PC-9 (cell line): ENCODE results near the gene KIF5C. TPM values are rescaled to one million over a fixed set of nuclear protein-coding genes. Genes with fewer than 3 reads are reported as not detected.

ENCODE experiments used
- BruUV-seq: library from RNA; stranded (reverse); fragments of 400-500 nt; replicated peaks from 2 replicates; lab custom pipeline; 2021; lab: Mats Ljungman, UMichigan
- CTCF ChIA-PET: fragments of 300-600 bp; sonication (Branson Sonifier 250); formaldehyde crosslinking; loops from one replicate; lab custom pipeline; 2022; ENCODE audit warnings: antibody characterized with exemption; lab: Charles Lee
- POLR2A ChIA-PET: fragments of 300-600 bp; sonication (Branson Sonifier 250); formaldehyde crosslinking; loops from one replicate; lab custom pipeline; 2022; ENCODE audit warnings: antibody characterized with exemption; ENCODE audit not compliant: unreplicated experiment; lab: Charles Lee
- DNase-seq, 2 experiments: peaks; one replicate each; pipeline versions ENCODE4 v3.0.0 to v3.0.0-alpha.2; 2015 to 2022; ENCODE audit warnings: mixed read lengths in 1 of 2
- H2AFZ ChIP-seq: fragments of 200-600 bp; sonication (generic); 2 replicates; pipeline ENCODE4 v1.8.1; 2017; ENCODE audit warnings: antibody characterized with exemption
- H3F3A ChIP-seq: fragments of 200-600 bp; sonication (generic); 2 replicates; pipeline ENCODE4 v1.8.1; 2017; ENCODE audit warnings: antibody characterized with exemption, mild to moderate bottlenecking, low read depth; ENCODE audit not compliant: insufficient read depth
- H3K27ac ChIP-seq: fragments of 200-600 bp; sonication (generic); 2 replicates; pipeline ENCODE4 v1.6.1; 2016; ENCODE audit warnings: mixed run types
- H3K27me3 ChIP-seq: fragments of 200-600 bp; sonication (generic); 2 replicates; pipeline ENCODE4 v1.6.1; 2016; ENCODE audit warnings: low read depth, mixed run types; ENCODE audit not compliant: insufficient read depth
- H3K36me3 ChIP-seq: fragments of 200-600 bp; sonication (generic); 2 replicates; pipeline ENCODE4 v1.6.1; 2016; ENCODE audit warnings: low read depth, mixed run types
- H3K4me1 ChIP-seq: fragments of 200-600 bp; sonication (generic); replicated peaks from 2 replicates; pipeline ENCODE4 v1.6.1; 2016; ENCODE audit warnings: mixed run types; ENCODE audit not compliant: insufficient read depth
- H3K4me2 ChIP-seq: fragments of 200-600 bp; sonication (generic); 2 replicates; pipeline ENCODE4 v1.6.1; 2017; ENCODE audit warnings: mixed run types
- H3K4me3 ChIP-seq: fragments of 200-600 bp; sonication (generic); 2 replicates; pipeline ENCODE4 v1.6.1; 2016; ENCODE audit warnings: mixed run types
- H3K79me2 ChIP-seq: fragments of 200-600 bp; sonication (generic); 2 replicates; pipeline ENCODE4 v1.6.1; 2017; ENCODE audit warnings: low read depth, mixed run types
- H3K9me2 ChIP-seq: fragments of 200-600 bp; sonication (generic); 2 replicates; pipeline ENCODE4 v1.8.1; 2017; ENCODE audit warnings: mild to moderate bottlenecking; ENCODE audit not compliant: insufficient read depth
- H3K9me3 ChIP-seq: fragments of 200-600 bp; sonication (generic); 2 replicates; pipeline ENCODE4 v1.8.1; 2016; ENCODE audit warnings: low read depth; ENCODE audit not compliant: insufficient read depth
- H4K20me1 ChIP-seq: fragments of 200-600 bp; sonication (generic); 2 replicates; pipeline ENCODE4 v1.8.1; 2017; ENCODE audit not compliant: insufficient read depth
- EZH2 ChIP-seq: fragments of 200-600 bp; sonication (generic); IDR thresholded peaks from 2 replicates; pipeline ENCODE4 v1.8.0; 2017; ENCODE audit warnings: antibody characterized with exemption, low read depth
- intact Hi-C: fragments of 100-400 bp; cut with micrococcal nuclease; formaldehyde crosslinking; loops from one replicate; pipeline ENCODE4 v1.10.0; 2022; ENCODE audit not compliant: unreplicated experiment
- total RNA-seq: library from RNA; stranded (reverse); gene quantifications from 2 replicates; pipeline ENCODE4 v1.2.3, GENCODE V29; 2021
- TF ChIP-seq, protein P1 (sequence below): fragments of 200-600 bp; sonication (generic); conservative IDR thresholded peaks from 2 replicates; pipeline ENCODE4 v1.6.1; 2017; ENCODE audit warnings: mixed run types, antibody characterized with exemption, mild to moderate bottlenecking, moderate library complexity

The KIF5C gene
- total RNA-seq, 1 experiment from 2014 or later: 0.07 TPM

DNA sequence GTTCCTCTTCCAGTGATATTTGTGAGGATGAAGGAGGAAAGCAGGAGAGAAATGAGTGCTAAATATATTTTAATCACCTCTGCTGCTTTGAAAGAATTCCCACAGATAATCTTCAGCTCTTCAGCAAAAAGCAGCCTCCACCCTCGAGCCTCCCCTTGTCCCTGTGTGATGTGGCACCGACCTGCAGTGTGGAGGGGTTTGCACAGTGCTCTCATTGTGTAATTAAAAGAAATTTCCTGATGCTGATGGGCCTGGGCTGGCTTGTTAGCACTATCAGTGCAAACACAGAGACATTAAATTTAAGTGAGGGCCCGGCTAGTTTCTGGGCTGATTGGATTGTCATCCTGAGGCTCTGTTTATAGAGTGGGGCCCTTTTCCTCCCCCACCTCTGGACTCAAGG is 53.4 kb downstream of the KIF5C start:
- no peaks in the 10 kb centered on the region for H4K20me1 ChIP-seq
- POLR2A ChIA-PET: no interaction called here
- no peaks in the 10 kb centered on the region for H3K36me3 ChIP-seq
- H2AFZ ChIP-seq: no peak overlapping the region
- BruUV-seq: no TSS peak
- no peak overlapping the region for H3K27ac ChIP-seq
- no peak overlapping the region for H3K4me3 ChIP-seq
- no peak overlapping the region for H3K4me2 ChIP-seq
- no peaks in the 10 kb centered on the region for H3K27me3 ChIP-seq
- H3K9me3 ChIP-seq: no peaks in the 10 kb centered on the region
- no peaks in the 10 kb centered on the region for H3F3A ChIP-seq
- CTCF ChIA-PET: no interaction called here
- no peak for DNase-seq
- H3K79me2 ChIP-seq: no peaks in the 10 kb centered on the region
- intact Hi-C loops: no loop called here
- no peaks in the 10 kb centered on the region for H3K9me2 ChIP-seq
- no peaks in the 10 kb centered on the region for H3K4me1 ChIP-seq
- no peak for TF ChIP-seq EZH2
- TF ChIP-seq, protein P1, sequence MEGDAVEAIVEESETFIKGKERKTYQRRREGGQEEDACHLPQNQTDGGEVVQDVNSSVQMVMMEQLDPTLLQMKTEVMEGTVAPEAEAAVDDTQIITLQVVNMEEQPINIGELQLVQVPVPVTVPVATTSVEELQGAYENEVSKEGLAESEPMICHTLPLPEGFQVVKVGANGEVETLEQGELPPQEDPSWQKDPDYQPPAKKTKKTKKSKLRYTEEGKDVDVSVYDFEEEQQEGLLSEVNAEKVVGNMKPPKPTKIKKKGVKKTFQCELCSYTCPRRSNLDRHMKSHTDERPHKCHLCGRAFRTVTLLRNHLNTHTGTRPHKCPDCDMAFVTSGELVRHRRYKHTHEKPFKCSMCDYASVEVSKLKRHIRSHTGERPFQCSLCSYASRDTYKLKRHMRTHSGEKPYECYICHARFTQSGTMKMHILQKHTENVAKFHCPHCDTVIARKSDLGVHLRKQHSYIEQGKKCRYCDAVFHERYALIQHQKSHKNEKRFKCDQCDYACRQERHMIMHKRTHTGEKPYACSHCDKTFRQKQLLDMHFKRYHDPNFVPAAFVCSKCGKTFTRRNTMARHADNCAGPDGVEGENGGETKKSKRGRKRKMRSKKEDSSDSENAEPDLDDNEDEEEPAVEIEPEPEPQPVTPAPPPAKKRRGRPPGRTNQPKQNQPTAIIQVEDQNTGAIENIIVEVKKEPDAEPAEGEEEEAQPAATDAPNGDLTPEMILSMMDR: no peak

DNA sequence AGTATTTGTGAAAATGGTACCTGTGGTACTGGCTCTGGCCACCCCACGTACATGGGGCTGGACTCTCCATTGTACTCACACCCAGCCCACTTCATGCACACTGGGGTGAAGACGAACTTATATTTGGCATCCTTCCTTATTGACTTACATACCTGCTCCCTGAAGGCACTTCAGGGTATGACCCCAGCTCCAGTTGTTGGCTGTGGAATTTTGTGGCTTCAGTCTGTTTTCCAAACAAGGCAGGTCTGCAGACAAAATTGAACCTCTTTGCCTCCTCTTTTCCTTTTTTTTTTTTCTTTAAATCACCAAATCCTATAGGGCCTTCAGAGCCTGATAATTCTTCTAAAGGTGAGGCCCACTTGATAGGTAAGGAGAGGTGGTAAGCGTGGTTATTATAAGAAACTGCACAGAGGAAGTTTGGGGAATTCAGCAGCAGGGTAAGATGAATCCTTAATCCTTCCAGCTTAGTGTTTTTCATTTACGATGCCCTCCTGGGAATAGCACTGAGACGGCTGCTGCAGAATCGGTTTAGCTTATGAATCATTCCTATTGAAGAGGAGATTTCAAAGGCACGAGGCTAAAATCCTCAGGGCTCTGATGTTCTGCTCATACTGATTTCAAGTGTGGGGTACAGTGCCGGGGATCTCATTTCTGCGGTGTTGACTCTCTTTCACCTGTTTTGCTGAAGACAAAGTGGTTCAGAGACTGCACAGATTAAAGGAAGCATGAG is 55.2 kb downstream of the KIF5C start:
- H3K9me3 ChIP-seq: no peaks in the 10 kb centered on the region
- no peaks in the 10 kb centered on the region for H3F3A ChIP-seq
- POLR2A ChIA-PET: no interaction called here
- CTCF ChIA-PET: no interaction called here
- no peaks in the 10 kb centered on the region for H4K20me1 ChIP-seq
- no peak overlapping the region for H3K4me2 ChIP-seq
- BruUV-seq: no TSS peak
- H3K4me3 ChIP-seq: no peak overlapping the region
- DNase-seq: no peak
- TF ChIP-seq, protein P1: no peak
- TF ChIP-seq EZH2: no peak
- no peaks in the 10 kb centered on the region for H3K9me2 ChIP-seq
- no peaks in the 10 kb centered on the region for H3K4me1 ChIP-seq
- no peaks in the 10 kb centered on the region for H3K79me2 ChIP-seq
- H3K36me3 ChIP-seq: no peaks in the 10 kb centered on the region
- intact Hi-C loops: no loop called here
- H3K27me3 ChIP-seq: no peaks in the 10 kb centered on the region
- H2AFZ ChIP-seq: no peak overlapping the region
- H3K27ac ChIP-seq: no peak overlapping the region

DNA sequence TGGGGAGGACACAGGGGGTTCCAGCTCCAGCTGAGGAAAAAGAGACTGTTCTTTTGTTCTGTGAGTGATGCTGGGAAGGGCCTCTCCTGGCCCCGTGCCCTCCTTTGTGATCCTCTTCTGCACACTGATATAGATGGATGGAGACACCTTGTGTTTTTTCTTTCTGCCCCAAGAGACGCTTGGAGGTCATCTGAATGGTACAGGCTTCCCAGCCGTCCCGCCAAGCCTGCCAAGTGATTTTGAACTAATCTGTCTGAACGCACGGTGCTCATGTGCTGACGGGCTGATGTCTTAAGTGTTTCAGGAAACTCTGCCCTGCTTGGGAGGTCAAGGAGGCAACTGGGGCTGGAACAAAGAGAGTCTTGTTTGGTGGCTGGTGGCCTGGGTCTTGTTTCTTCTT is 57.5 kb downstream of the KIF5C start:
- no peak overlapping the region for H3K4me2 ChIP-seq
- no TSS peak for BruUV-seq
- no peaks in the 10 kb centered on the region for H3K9me3 ChIP-seq
- intact Hi-C loops: no loop called here
- no peaks in the 10 kb centered on the region for H3K36me3 ChIP-seq
- H4K20me1 ChIP-seq: no peaks in the 10 kb centered on the region
- no peak for TF ChIP-seq EZH2
- TF ChIP-seq, protein P1: no peak
- no peak overlapping the region for H3K27ac ChIP-seq
- DNase-seq: no peak
- ChIA-PET CTCF (no interaction called here), POLR2A (no interaction called here)
- no peaks in the 10 kb centered on the region for H3K27me3 ChIP-seq
- H3K79me2 ChIP-seq: no peaks in the 10 kb centered on the region
- no peak overlapping the region for H3K4me3 ChIP-seq
- no peaks in the 10 kb centered on the region for H3K4me1 ChIP-seq
- no peak overlapping the region for H2AFZ ChIP-seq
- H3K9me2 ChIP-seq: no peaks in the 10 kb centered on the region
- H3F3A ChIP-seq: peaks cover 2% of the 10 kb centered on the region; the same call in 1 of the 2 replicates
